B cell (primary cell): ENCODE data around the gene DLG2. TPM values are rescaled to one million over a fixed set of nuclear protein-coding genes. Genes with fewer than 3 reads are reported as not detected.

Experiments used
- ATAC-seq: fragments of 200-7000 bp; cut with Tn5 transposase; one replicate; pipeline ENCODE4 v1.10.0; 2021; ENCODE audit warnings: low read depth, mild to moderate bottlenecking, moderate number of reproducible peaks, moderate library complexity
- CTCF ChIA-PET: fragments of 350-600 bp; sonication (Branson Sonifier 250); formaldehyde crosslinking; loops from one replicate; lab custom pipeline; 2021; ENCODE audit warnings: antibody characterized with exemption, inconsistent platforms; lab: Charles Lee
- POLR2A ChIA-PET: fragments of 350-600 bp; sonication (Branson Sonifier 250); formaldehyde crosslinking; loops from one replicate; lab custom pipeline; 2021; ENCODE audit warnings: antibody characterized with exemption; lab: Charles Lee
- DNase-seq: peaks from one replicate; pipeline ENCODE4 v3.0.0; 2013
- H2AFZ ChIP-seq: 2 replicates; pipeline ENCODE4 v1.6.1; 2012; ENCODE audit warnings: mild to moderate bottlenecking, low read depth, low read length; ENCODE audit not compliant: insufficient read depth, poor library complexity, severe bottlenecking
- H3K27ac ChIP-seq, 2 donors: 1 replicate in 1 of 2; 2 replicates in 1 of 2; pipeline ENCODE4 v1.5.1; 2012 to 2013; ENCODE audit warnings: low read length in 2 of 2, mild to moderate bottlenecking in 2 of 2, moderate library complexity in 1 of 2
- H3K27me3 ChIP-seq, 4 experiments: fragments of 200-600 bp in 1 of 4; sonication (generic) in 1 of 4; replicated peaks in 1 of 4; 1 replicate in 2 of 4; 2 replicates in 2 of 4; pipeline versions ENCODE4 v1.6.1 to v1.7.0; 2013 to 2016; ENCODE audit warnings: low read length in 3 of 4, mild to moderate bottlenecking in 2 of 4, mixed read lengths in 1 of 4, moderate library complexity in 1 of 4; ENCODE audit not compliant: insufficient read depth in 4 of 4, control insufficient read depth in 3 of 4; ENCODE audit errors: control extremely low read depth in 1 of 4
- H3K36me3 ChIP-seq, 2 experiments: replicated peaks in 1 of 2; 1 replicate in 1 of 2; 2 replicates in 1 of 2; pipeline versions ENCODE4 v1.6.1 to v1.7.1; 2013; ENCODE audit warnings: low read length in 1 of 2; ENCODE audit not compliant: insufficient read depth in 2 of 2, control insufficient read depth in 1 of 2; ENCODE audit errors: control extremely low read depth in 1 of 2, extremely low read depth in 1 of 2
- H3K4me1 ChIP-seq, 2 donors: fragments of 200-600 bp in 1 of 2; sonication (generic) in 1 of 2; 1 replicate in 1 of 2; 2 replicates in 1 of 2; pipeline versions ENCODE4 v1.5.1 to v1.6.1; 2013 to 2017; ENCODE audit warnings: low read length in 2 of 2; ENCODE audit not compliant: control insufficient read depth in 2 of 2, insufficient read depth in 2 of 2
- H3K4me2 ChIP-seq: replicated peaks from 2 replicates; pipeline ENCODE3; 2012; ENCODE audit warnings: mild to moderate bottlenecking, low read depth, low read length; ENCODE audit not compliant: poor library complexity, severe bottlenecking
- H3K4me3 ChIP-seq, 5 experiments: fragments of 200-600 bp in 1 of 5; sonication (generic) in 1 of 5; 1 replicate in 3 of 5; 2 replicates in 2 of 5; pipeline versions ENCODE4 v1.5.1 to v1.7.0; 2011 to 2016; ENCODE audit warnings: low read length in 4 of 5, mild to moderate bottlenecking in 4 of 5, low read depth in 2 of 5, control low read depth in 1 of 5, moderate library complexity in 1 of 5; ENCODE audit not compliant: insufficient read depth in 1 of 5; ENCODE audit errors: control extremely low read depth in 1 of 5, extremely low read depth in 1 of 5
- H3K79me2 ChIP-seq: fragments of 200-600 bp; sonication (generic); one replicate; pipeline ENCODE4 v1.6.0; 2016; ENCODE audit warnings: low read length; ENCODE audit not compliant: control insufficient read depth, insufficient read depth
- H3K9ac ChIP-seq: fragments of 200-600 bp; sonication (generic); 2 replicates; pipeline ENCODE4 v1.6.1; 2017; ENCODE audit warnings: mild to moderate bottlenecking, low read length, moderate library complexity
- H3K9me3 ChIP-seq, 3 donors: one replicate each; pipeline versions ENCODE4 v1.6.1 to v1.7.1; 2013; ENCODE audit warnings: low read length in 2 of 3; ENCODE audit not compliant: control insufficient read depth in 2 of 3, insufficient read depth in 1 of 3; ENCODE audit errors: control extremely low read depth in 1 of 3
- H4K20me1 ChIP-seq: 2 replicates; pipeline ENCODE4 v1.6.0; 2012; ENCODE audit warnings: mild to moderate bottlenecking, low read length; ENCODE audit not compliant: insufficient read depth, control insufficient read depth, poor library complexity, severe bottlenecking
- H3K27ac Mint-ChIP-seq: one replicate; pipeline ENCODE4 v1.8.0; 2021; ENCODE audit warnings: mixed read lengths
- H3K27me3 Mint-ChIP-seq: one replicate; pipeline ENCODE4 v1.8.0; 2021; ENCODE audit warnings: mixed read lengths
- H3K4me1 Mint-ChIP-seq: one replicate; pipeline ENCODE4 v1.8.0; 2021; ENCODE audit warnings: mixed read lengths
- H3K4me3 Mint-ChIP-seq: one replicate; pipeline ENCODE4 v1.8.0; 2021; ENCODE audit warnings: mixed read lengths
- H3K9me3 Mint-ChIP-seq: one replicate; pipeline ENCODE4 v1.8.0; 2022; ENCODE audit warnings: mixed read lengths; ENCODE audit not compliant: insufficient read depth
- CTCF ChIP-seq: fragments of 200-600 bp; IDR thresholded peaks from one replicate; pipeline ENCODE4 v1.8.0; 2022; ENCODE audit warnings: antibody characterized with exemption, mild to moderate bottlenecking
- EZH2 ChIP-seq: IDR thresholded peaks from 2 replicates; pipeline ENCODE4 v1.6.1; 2012; ENCODE audit warnings: borderline replicate concordance, low read depth, mild to moderate bottlenecking, moderate library complexity, low read length; ENCODE audit not compliant: insufficient read depth, poor library complexity, severe bottlenecking
- WGBS: methylation state at CpG from one replicate; pipeline ENCODE4 v1.1.5; 2013; ENCODE audit warnings: missing lambda C conversion rate; ENCODE audit not compliant: insufficient coverage; 5-methylcytosine and 5-hydroxymethylcytosine counted together
- intact Hi-C: fragments of 100-400 bp; cut with micrococcal nuclease; formaldehyde crosslinking; loops from one replicate; pipeline ENCODE4 v1.10.0; 2022
- polyA plus RNA-seq: library from polyadenylated mRNA; depleted of rRNA; stranded (reverse); fragments of >200 nt; gene quantifications from 2 replicates; pipeline ENCODE4 v1.2.3, GENCODE V29; 2012
- total RNA-seq, 2 donors: library from RNA; stranded (reverse); fragments of 120-200 nt in 1 of 2; gene quantifications; 1 replicate in 1 of 2; 2 replicates in 1 of 2; pipeline versions ENCODE4 v1.2.3 to v1.2.4, GENCODE V29; 2013 to 2022

The DLG2 gene
- total and polyA plus RNA-seq, 2 donors (not counting 1 experiment from before 2014, with no cell fraction given) = 0.54 to 5.4 TPM

DNA sequence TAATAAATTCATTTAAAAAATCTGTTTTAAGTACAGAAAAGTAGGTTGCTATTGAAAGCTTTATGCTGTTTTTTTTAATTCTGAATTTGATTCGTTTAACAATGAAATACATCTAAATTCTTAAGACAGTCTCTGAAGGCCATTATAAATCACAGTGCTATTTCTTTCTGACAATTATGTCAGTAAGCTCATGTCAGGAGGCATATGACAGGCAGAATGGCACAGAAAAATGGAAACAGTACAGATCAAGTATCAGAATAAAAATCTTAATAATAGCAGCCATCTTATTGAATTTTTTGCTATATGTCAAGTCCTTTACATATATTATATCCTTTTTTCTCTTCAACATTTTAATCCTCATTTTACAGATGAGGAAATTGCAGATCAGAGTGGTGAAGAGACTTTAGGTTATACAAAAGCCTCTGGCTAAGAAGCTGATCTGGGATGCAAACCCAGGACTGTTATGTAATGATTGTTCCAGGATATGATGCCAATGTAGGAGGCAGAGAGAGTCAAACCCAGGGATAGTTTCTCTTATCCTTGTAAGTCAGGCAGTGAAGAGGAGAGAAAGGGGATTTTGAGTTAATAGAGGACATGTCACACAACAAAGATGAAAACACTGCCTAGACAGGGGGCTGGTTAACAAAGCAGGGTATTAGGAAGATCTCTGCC lies 2057.9 kb downstream of the DLG2 start:
- Mint-ChIP-seq H3K27ac (no peak overlapping the region), H3K4me1 (no peaks in the 10 kb centered on the region), H3K4me3 (no peak overlapping the region), H3K27me3 (peaks cover 34% of the 10 kb centered on the region), H3K9me3 (no peaks in the 10 kb centered on the region)
- ChIA-PET CTCF (no interaction called here), POLR2A (no interaction called here)
- ATAC-seq (no peak), DNase-seq (no peak)
- intact Hi-C loops = no loop called here
- WGBS = no CpG with 5 or more reads among the region's 1 CpG
- peaks cover 0 to 15% (median 0%) of the 10 kb centered on the region in 4 experiments for H3K27me3 ChIP-seq
- no peaks in the 10 kb centered on the region for H3K4me1 ChIP-seq
- H4K20me1 ChIP-seq = no peaks in the 10 kb centered on the region
- TF ChIP-seq CTCF = no peak
- TF ChIP-seq EZH2 = no peak
- no peaks in the 10 kb centered on the region for H3K36me3 ChIP-seq
- H3K79me2 ChIP-seq = no peaks in the 10 kb centered on the region
- H3K9me3 ChIP-seq = no peaks in the 10 kb centered on the region
- no peak overlapping the region for H3K9ac ChIP-seq
- H3K4me3 ChIP-seq = no peak overlapping the region
- no peak overlapping the region for H3K27ac ChIP-seq
- H3K4me2 ChIP-seq = no peak overlapping the region
- H2AFZ ChIP-seq = no peak overlapping the region

DNA sequence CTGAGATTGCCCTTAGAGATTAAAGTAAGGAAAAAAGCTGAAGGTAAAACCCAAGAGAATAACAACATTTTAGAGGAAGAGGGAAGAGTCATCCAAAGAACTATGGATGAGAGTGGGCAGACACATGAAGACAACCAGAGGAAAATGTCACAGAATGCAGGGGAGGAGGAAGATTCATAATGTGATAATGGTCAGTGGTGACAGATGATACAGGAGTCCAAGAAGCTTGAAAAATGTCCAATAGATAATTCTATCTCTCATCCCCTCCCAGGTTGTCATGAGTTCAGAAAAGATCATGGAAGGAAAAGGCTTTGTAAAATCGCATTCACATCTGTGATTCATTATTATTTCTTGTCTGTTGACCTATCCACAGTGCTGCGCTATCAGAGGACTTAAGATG lies 2058.6 kb downstream of the DLG2 start:
- TF ChIP-seq EZH2 = no peak
- no peak for TF ChIP-seq CTCF
- no peak for ATAC-seq
- CTCF ChIA-PET = no interaction called here

More for the DNA sequence above, 2058.6 kb downstream of the DLG2 start:
- Histone ChIP-seq H3K9me3 (no peaks in the 10 kb centered on the region), H3K4me2 (no peak overlapping the region), H3K79me2 (no peaks in the 10 kb centered on the region), H3K27ac (no peak overlapping the region), H3K36me3 (no peaks in the 10 kb centered on the region), H3K9ac (no peak overlapping the region), H3K4me1 (no peaks in the 10 kb centered on the region), H3K4me3 (no peak overlapping the region), H3K27me3 (peaks cover 0 to 15% (median 0%) of the 10 kb centered on the region in 4 experiments), H4K20me1 (no peaks in the 10 kb centered on the region), H2AFZ (no peak overlapping the region)
- Mint-ChIP-seq H3K27ac (no peak overlapping the region), H3K9me3 (no peaks in the 10 kb centered on the region), H3K4me3 (no peak overlapping the region), H3K4me1 (no peaks in the 10 kb centered on the region), H3K27me3 (peaks cover 31% of the 10 kb centered on the region)
- POLR2A ChIA-PET = no interaction called here
- intact Hi-C loops = no loop called here
- no CpG with 5 or more reads among the region's 2 CpGs for WGBS
- no peak for DNase-seq
